22Rv1 (cell line): ENCODE measurements around the gene CD79B.

ENCODE experiments used
- H3K27ac ChIP-seq: fragments of 450-650 bp; 2 replicates; pipeline ENCODE4 v1.5.1; 2017
- ZFX ChIP-seq: fragments of 450-650 bp; IDR thresholded peaks from 2 replicates; pipeline ENCODE4 v1.6.1; 2017; ENCODE audit warnings: antibody characterized with exemption, borderline replicate concordance
- TF ChIP-seq, protein P1 (sequence below): fragments of 450-650 bp; IDR thresholded peaks from 2 replicates; pipeline ENCODE4 v1.5.1; 2017; ENCODE audit warnings: mild to moderate bottlenecking

CD79B gene

DNA sequence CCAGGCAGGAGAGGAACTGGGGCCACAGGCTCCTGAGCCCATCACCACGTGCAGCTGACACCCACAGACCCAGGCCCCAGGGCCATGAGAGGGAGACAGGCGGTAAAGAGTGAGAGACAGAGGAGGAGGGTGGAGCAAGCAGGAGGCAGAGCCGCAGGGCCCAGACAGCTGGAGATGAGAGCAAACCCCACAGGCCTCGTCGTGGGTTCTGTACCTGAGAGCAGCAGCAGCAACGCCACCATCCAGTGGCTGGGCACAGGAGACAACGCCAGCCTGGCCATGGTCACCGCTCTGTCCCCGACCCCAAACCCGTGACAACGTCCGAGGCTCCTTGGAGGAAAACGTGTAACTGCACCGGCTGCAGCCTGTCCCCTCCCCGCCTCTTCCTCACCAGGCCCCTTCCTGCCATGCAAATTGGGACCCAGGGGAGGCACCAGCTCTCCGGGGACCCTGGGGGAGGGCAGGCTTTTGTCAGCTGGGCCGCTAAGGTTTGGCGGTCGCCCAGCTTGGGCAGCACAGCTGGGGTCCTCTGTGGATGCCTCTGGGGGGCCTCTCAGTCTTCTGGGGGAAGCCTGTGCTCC is at the start of gene CD79B:
Gene CD79B (minus strand): TSS at position 351 of the 581 bp plus-strand sequence. CDS start 70 bp downstream, at position 281.
- TF ChIP-seq ZFX = no peak
- TF ChIP-seq, protein P1, sequence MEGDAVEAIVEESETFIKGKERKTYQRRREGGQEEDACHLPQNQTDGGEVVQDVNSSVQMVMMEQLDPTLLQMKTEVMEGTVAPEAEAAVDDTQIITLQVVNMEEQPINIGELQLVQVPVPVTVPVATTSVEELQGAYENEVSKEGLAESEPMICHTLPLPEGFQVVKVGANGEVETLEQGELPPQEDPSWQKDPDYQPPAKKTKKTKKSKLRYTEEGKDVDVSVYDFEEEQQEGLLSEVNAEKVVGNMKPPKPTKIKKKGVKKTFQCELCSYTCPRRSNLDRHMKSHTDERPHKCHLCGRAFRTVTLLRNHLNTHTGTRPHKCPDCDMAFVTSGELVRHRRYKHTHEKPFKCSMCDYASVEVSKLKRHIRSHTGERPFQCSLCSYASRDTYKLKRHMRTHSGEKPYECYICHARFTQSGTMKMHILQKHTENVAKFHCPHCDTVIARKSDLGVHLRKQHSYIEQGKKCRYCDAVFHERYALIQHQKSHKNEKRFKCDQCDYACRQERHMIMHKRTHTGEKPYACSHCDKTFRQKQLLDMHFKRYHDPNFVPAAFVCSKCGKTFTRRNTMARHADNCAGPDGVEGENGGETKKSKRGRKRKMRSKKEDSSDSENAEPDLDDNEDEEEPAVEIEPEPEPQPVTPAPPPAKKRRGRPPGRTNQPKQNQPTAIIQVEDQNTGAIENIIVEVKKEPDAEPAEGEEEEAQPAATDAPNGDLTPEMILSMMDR = no peak
- H3K27ac ChIP-seq = no peak within 1 kb of the TSS

DNA sequence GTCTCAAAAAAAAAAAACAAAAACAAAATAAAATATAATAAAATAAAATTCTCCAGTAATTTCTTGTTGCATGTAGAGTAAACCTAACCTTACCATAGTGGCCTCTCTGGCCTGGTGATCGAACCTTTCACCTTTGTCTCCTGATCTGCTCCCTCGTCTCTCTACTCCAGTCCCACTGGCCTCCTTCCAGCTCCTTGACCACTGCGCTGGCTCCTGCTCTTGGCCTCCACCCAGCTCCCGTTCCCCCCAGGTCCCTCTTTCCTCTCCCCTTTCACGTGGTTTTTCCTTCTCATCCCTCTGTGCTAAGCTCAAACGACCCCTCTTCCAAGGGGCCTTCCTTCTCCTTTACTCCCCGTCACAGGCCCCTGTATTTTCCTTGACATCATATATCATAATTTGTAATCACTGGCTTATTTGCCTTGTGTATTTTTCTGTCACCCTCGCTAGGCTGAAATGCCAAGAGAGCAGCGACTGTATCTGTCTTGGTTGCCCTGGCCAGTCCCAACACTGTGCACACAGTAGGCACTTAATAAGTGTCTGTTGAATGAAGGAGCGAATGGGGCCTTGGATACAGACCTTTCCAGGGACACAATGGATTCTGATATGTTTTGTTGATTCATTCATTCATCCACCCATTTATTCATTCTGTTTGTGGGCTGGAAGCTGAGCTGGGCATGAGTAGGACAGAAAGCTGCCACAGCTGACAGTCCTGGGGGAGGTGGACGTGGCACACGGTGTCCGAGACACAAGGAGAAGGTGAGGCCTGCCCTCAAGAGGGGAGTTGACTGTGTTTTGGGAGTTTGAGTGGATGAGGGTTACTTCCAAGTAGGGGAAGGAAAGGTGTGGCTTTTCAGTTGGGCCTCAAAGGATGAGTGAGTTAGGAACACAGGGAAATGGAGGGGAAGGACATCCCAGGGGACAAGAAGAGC is 46.4 kb upstream of the CD79B start:
- TF ChIP-seq ZFX = no peak
- TF ChIP-seq, protein P1 = no peak

DNA sequence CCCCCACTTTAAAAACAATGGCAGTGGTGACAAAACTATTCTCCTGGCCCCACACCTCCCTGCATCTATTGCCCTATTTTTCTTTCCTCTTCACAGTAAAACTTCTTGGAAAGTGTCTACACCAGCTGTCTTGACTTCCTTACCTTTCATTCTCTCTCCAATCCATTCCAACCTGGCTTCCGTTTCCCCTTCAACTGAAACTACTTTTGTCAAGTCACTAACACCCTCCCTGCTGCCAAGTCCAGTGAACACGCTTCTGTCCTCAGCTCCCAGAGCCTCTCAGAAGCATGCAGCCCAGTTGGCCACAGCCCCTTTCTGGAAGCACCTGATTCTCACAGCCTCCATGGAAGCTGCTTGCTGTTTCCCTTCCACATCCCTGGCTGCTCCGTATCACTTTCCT is 44.6 kb upstream of the CD79B start:
- TF ChIP-seq ZFX = no peak
- TF ChIP-seq, protein P1 = no peak
- H3K27ac ChIP-seq = no peak overlapping the region

More for the DNA sequence above, 46.4 kb upstream of the CD79B start:
- no peak overlapping the region for H3K27ac ChIP-seq

DNA sequence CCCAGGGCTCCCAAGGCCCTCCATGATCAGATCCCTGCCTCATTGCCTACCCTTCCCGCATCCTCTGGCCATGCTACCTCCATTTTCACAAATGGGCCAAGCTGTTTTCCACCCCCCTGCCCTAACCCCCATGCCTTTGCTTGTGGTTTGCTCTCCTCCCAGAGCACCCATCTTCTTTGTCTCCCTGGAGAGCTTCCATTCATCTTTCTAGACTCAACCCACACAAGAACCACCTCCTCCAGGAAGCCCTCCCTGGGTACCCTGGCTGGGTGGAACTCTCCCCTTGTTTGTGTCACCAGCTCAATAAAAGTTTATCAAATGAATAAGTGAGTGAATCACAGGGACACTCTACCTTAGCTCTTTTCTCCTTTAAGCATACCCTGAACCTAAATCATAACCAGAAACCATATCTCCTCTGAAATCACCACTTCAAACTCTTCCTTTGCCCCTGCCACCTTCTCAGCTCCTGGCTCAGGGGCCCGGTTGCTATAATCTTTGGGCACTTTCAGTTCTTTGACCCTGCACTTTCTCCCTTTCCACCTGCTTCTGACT is 43.5 kb upstream of the CD79B start:
- no peak for TF ChIP-seq ZFX
- TF ChIP-seq, protein P1 = no peak
- H3K27ac ChIP-seq = no peak overlapping the region

DNA sequence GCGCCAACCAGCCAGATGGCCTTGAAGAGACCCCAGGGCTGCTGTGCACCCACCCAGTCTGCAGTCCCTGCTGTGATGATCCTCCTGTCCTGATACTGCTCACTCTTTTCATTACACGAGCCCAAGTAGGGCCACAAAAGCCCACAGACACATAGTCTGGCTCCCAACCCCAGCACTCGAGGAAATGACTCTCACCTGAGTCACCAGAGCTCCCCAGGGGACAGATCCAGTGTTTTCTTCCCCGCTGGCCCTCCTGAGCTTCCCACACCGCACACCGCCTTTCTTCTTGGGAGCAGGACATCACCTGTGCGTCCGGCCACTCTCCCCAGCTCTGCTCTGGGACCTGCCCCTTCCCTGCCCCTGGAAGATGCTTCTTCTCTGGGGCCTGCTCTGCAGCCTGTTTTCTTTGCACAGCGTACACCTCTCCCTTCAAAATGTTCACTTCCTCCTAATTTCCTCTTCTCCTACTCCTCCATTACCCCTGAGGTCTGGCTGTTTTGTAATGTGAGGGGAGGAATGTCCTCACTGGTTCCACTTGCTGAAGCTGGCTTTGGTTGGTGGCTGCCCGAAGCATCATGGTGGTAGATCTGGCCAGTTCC is 42.6 kb upstream of the CD79B start:
- H3K27ac ChIP-seq = no peak overlapping the region
- TF ChIP-seq, protein P1 = no peak
- TF ChIP-seq ZFX = no peak

DNA sequence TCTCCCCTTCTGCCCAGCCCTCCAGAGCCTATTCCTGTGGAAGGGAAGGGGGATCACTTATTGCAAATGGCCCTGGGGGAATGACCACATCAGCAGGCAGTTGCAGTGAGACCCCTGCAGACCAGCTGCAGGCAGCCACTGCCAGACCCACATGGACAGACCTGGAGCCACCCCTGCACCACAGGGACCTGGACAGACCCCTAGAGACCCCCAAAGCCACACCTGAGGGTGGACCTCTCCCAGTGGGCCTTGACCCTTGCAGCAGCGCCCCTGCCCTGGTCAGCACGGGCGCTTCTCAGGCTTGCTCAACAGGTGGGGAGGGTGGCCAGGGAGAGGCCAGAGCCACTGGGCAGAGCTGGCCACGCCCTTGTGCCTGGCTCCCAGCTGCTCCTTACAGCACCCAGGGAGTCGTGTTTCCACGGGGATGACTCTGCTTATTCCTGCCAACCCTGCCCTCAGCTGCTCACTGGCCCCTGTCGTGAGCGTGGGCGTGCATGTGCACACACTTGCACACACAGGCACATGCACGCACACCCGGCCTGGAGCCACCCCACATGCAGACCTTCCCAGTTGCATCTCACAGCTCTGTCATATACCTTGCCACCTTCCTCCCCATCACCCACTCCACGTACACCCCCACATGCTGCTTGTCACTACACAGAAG is 41.9 kb upstream of the CD79B start:
- TF ChIP-seq, protein P1 = no peak
- TF ChIP-seq ZFX = no peak
- H3K27ac ChIP-seq = no peak overlapping the region
